ENCODE measurements around the gene CALHM5.

CALHM5 gene

GRCh38 chr6:116512111-116512559, 696 bp downstream of the CALHM5 start:
- no peak for DNase-seq

- DNase-seq, result no peak
Observed at GRCh38 chr6:116512734-116513133, 1.3 kb downstream of the CALHM5 start.

GRCh38 chr6:116513224-116513875, 1.9 kb downstream of the CALHM5 start:
- no peak for DNase-seq

- DNase-seq, result no peak
Observed at GRCh38 chr6:116514111-116514510, 2.7 kb downstream of the CALHM5 start.

- no peak for DNase-seq
Observed at GRCh38 chr6:116515141-116515540, 3.7 kb downstream of the CALHM5 start.

GRCh38 chr6:116518621-116519368, 7.4 kb downstream of the CALHM5 start:
- no peak for DNase-seq

GRCh38 chr6:116522896-116523295, 11.5 kb downstream of the CALHM5 start:
- no peak for DNase-seq

GRCh38 chr6:116524236-116524635, 12.8 kb downstream of the CALHM5 start:
- DNase-seq, result no peak

GRCh38 chr6:116528133-116528532, 16.7 kb downstream of the CALHM5 start:
- no peak for DNase-seq

- no peak for DNase-seq
Observed at GRCh38 chr6:116528780-116529179, 17.3 kb downstream of the CALHM5 start.

GRCh38 chr6:116529466-116530290, 18.2 kb downstream of the CALHM5 start:
- no peak for DNase-seq

GRCh38 chr6:116530436-116530835, 19.0 kb downstream of the CALHM5 start:
- DNase-seq, result no peak

- DNase-seq, result peak; percentile 13
Observed at GRCh38 chr6:116531675-116532570, 20.5 kb downstream of the CALHM5 start.

GRCh38 chr6:116533233-116533957, 22.0 kb downstream of the CALHM5 start:
- no peak for DNase-seq

- no peak for DNase-seq
Observed at GRCh38 chr6:116535109-116535508, 23.7 kb downstream of the CALHM5 start.

GRCh38 chr6:116536216-116536621, 24.8 kb downstream of the CALHM5 start:
- DNase-seq, result no peak

- no peak for DNase-seq
Observed at GRCh38 chr6:116542426-116542825, 31.0 kb downstream of the CALHM5 start.

GRCh38 chr6:116543149-116543548, 31.7 kb downstream of the CALHM5 start:
- no peak for DNase-seq

- no peak for DNase-seq
Observed at GRCh38 chr6:116545651-116546050, 34.2 kb downstream of the CALHM5 start, which contains the start of gene TRAPPC3L. Gene TRAPPC3L, minus strand, starts transcription at chr6:116545684. Its CDS starts 170 bp downstream, at chr6:116545514.

GRCh38 chr6:116547358-116547757, 35.9 kb downstream of the CALHM5 start:
- DNase-seq, result no peak

GRCh38 chr6:116550796-116551195, 39.4 kb downstream of the CALHM5 start:
- DNase-seq, result no peak

GRCh38 chr6:116553451-116553850, 42.0 kb downstream of the CALHM5 start, which contains the start of gene CALHM4:
Gene CALHM4, plus strand, starts transcription at chr6:116553751. Its CDS starts 43 bp downstream, at chr6:116553794.
- DNase-seq, result no peak
